K562 (cell line): ENCODE results near the gene ZNF71. TPM values are rescaled to one million over a fixed set of nuclear protein-coding genes. Genes with fewer than 3 reads are reported as not detected.

ENCODE experiments used
- CBX2 ChIP-seq: fragments of 200-600 bp; sonication (generic); IDR thresholded peaks from one replicate; pipeline ENCODE4 v1.6.1; 2012; ENCODE audit warnings: mild to moderate bottlenecking, low read length, inconsistent platforms; ENCODE audit not compliant: insufficient read depth, poor library complexity, severe bottlenecking
- CREB1 ChIP-seq, 2 experiments: sonication (generic) in 1 of 2; formaldehyde crosslinking in 1 of 2; IDR thresholded peaks; 2 replicates each; pipeline versions ENCODE4 v1.6.1 to v1.8.0; 2012 to 2022; ENCODE audit warnings: inconsistent platforms in 1 of 2, mild to moderate bottlenecking in 1 of 2, missing genetic modification reagents in 1 of 2, moderate library complexity in 1 of 2
- FOXJ3 ChIP-seq: sonication (generic); formaldehyde crosslinking; IDR thresholded peaks from 2 replicates; pipeline ENCODE4 v1.4.0; 2020; ENCODE audit warnings: mild to moderate bottlenecking, missing genetic modification reagents
- FOXP1 ChIP-seq: sonication (generic); formaldehyde crosslinking; IDR thresholded peaks from 2 replicates; pipeline ENCODE4 v1.8.0; 2022; ENCODE audit warnings: mild to moderate bottlenecking, missing genetic modification reagents
- GABPB1 ChIP-seq: sonication (generic); formaldehyde crosslinking; IDR thresholded peaks from 2 replicates; pipeline ENCODE4 v1.8.0; 2022; ENCODE audit warnings: mild to moderate bottlenecking, missing genetic modification reagents
- MTA1 ChIP-seq: fragments of 450-650 bp; IDR thresholded peaks from 2 replicates; pipeline ENCODE4 v1.6.1; 2017; ENCODE audit warnings: borderline replicate concordance
- MTA3 ChIP-seq: fragments of 450-650 bp; formaldehyde crosslinking; IDR thresholded peaks from 2 replicates; pipeline ENCODE4 v1.6.1; 2017; ENCODE audit warnings: mild to moderate bottlenecking, borderline replicate concordance
- MYNN ChIP-seq, 2 experiments: sonication (generic); formaldehyde crosslinking in 1 of 2; IDR thresholded peaks; 2 replicates each; pipeline versions ENCODE4 v1.5.0 to v1.6.1; 2016 to 2020; ENCODE audit warnings: antibody characterized with exemption in 1 of 2, missing genetic modification reagents in 1 of 2
- SP1 ChIP-seq: sonication (generic); formaldehyde crosslinking; IDR thresholded peaks from 2 replicates; pipeline ENCODE4 v1.8.1; 2022; ENCODE audit warnings: mild to moderate bottlenecking, missing genetic modification reagents
- TEAD4 ChIP-seq, 2 experiments: sonication (generic) in 1 of 2; formaldehyde crosslinking in 1 of 2; IDR thresholded peaks; 2 replicates each; pipeline versions ENCODE4 v1.6.1 to v1.8.0; 2012 to 2022; ENCODE audit warnings: borderline replicate concordance in 1 of 2, inconsistent platforms in 1 of 2, low read length in 1 of 2, mild to moderate bottlenecking in 1 of 2, missing genetic modification reagents in 1 of 2
- ZNF232 ChIP-seq: sonication (generic); formaldehyde crosslinking; IDR thresholded peaks from 2 replicates; pipeline ENCODE4 v1.8.0; 2022; ENCODE audit warnings: mild to moderate bottlenecking, missing genetic modification reagents
- ZNF24 ChIP-seq: fragments of 450-650 bp; IDR thresholded peaks from 2 replicates; pipeline ENCODE4 v1.6.1; 2016
- ZNF282 ChIP-seq: sonication (generic); formaldehyde crosslinking; IDR thresholded peaks from 2 replicates; pipeline ENCODE4 v1.8.1; 2023; ENCODE audit warnings: missing genetic modification reagents
- ZNF444 ChIP-seq: fragments of 250-450 bp; sonication (Bioruptor Pico); IDR thresholded peaks from 2 replicates; pipeline ENCODE4 v1.4.0; 2020; ENCODE audit warnings: mild to moderate bottlenecking, moderate library complexity
- polyA plus RNA-seq, 8 experiments: library from polyadenylated mRNA; depleted of rRNA in 4 of 8; stranded (reverse) in 5 of 8; unstranded in 3 of 8; fragments of >200 nt; fragmentation: Nextera tagmentation in 2 of 8; fragmentation: Illumina TruSeq in 1 of 8; extraction: Ambion mirVana in 2 of 8; extraction: Trizol in 1 of 8; gene quantifications; 2 replicates each; pipeline versions ENCODE4 v1.2.1 to v1.2.3, GENCODE V29; 2011 to 2014; ENCODE audit warnings: inconsistent platforms in 1 of 8, missing spikeins in 1 of 8
- total RNA-seq, 7 experiments: library from RNA; depleted of rRNA in 6 of 7; stranded (reverse); fragments of >200 nt in 6 of 7; fragmentation: Illumina TruSeq in 2 of 7; extraction: Trizol in 2 of 7; gene quantifications; 2 replicates each; pipeline versions ENCODE4 v1.2.1 to v1.2.3, GENCODE V29; 2011 to 2021; ENCODE audit warnings: low replicate concordance in 1 of 7
- TF ChIP-seq, protein P1 (sequence below), 2 experiments: fragments of 450-650 bp in 1 of 2; sonication (generic) in 1 of 2; formaldehyde crosslinking; conservative IDR thresholded peaks; 2 replicates each; pipeline versions ENCODE4 v1.4.0 to v1.8.1; 2020 to 2022; ENCODE audit warnings: mild to moderate bottlenecking in 1 of 2, missing genetic modification reagents in 1 of 2
- TF ChIP-seq, protein P2 (sequence below): sonication (generic); formaldehyde crosslinking; IDR thresholded peaks from 2 replicates; pipeline ENCODE4 v1.8.0; 2022; ENCODE audit warnings: mild to moderate bottlenecking, missing genetic modification reagents
- TF ChIP-seq, protein P3 (sequence below): sonication (generic); formaldehyde crosslinking; IDR thresholded peaks from 2 replicates; pipeline ENCODE4 v1.8.1; 2022; ENCODE audit warnings: missing genetic modification reagents
- TF ChIP-seq, protein P4 (sequence below): sonication (generic); formaldehyde crosslinking; IDR thresholded peaks from 2 replicates; pipeline ENCODE4 v1.5.0; 2020; ENCODE audit warnings: missing genetic modification reagents
- TF ChIP-seq, protein P5 (sequence below): IDR thresholded peaks from 2 replicates; pipeline ENCODE4 v1.6.1; 2011; ENCODE audit not compliant: insufficient read length; ENCODE audit errors: extremely low read depth
- TF ChIP-seq, protein P6 (sequence below): fragments of 450-650 bp; IDR thresholded peaks from 2 replicates; pipeline ENCODE4 v1.6.1; 2016; ENCODE audit warnings: borderline replicate concordance

Gene ZNF71
- total and polyA plus RNA-seq, 9 of the 15 experiments (the other 6 are each of a cell fraction or from before 2014, with no cell fraction given) = 0.04 to 0.13 (median 0.06) TPM; not detected in 4

DNA sequence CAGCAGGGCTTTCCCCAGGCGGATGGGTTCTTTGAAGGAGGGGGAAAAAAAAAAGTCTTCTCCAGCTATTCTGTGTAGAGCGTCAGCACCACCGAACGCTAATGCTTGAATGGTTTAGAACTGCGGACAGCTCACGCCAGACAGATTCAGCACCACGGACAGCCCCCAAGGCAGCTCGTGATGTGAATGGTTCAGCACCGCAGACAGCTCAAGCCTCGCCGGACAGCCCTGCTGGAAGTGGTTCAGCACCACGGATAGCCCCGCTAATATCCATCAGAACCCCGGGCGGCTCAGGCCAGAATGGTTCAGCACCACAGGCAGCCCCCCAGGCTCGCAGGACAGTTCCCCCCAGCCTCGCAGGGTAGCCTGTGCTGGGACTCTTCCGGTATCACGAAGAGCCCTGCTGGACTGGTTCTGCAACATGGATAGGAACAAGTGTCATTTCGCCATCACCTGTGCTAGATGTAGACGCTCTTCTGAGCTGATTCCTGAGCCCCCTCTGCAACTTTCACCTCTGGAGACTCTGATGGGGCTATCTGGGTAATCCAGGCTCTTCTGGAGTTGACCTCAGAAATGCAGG lies 43.0 kb downstream of the ZNF71 start (continued):
- TF ChIP-seq, protein P1, sequence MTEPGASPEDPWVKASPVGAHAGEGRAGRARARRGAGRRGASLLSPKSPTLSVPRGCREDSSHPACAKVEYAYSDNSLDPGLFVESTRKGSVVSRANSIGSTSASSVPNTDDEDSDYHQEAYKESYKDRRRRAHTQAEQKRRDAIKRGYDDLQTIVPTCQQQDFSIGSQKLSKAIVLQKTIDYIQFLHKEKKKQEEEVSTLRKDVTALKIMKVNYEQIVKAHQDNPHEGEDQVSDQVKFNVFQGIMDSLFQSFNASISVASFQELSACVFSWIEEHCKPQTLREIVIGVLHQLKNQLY (CRISPR knock-in tag; conservative IDR thresholded peaks at IDR 0.05) = peak in 1 of 2 experiments; percentile 88; a peak in 1 of 4 replicates
- TF ChIP-seq, protein P2, sequence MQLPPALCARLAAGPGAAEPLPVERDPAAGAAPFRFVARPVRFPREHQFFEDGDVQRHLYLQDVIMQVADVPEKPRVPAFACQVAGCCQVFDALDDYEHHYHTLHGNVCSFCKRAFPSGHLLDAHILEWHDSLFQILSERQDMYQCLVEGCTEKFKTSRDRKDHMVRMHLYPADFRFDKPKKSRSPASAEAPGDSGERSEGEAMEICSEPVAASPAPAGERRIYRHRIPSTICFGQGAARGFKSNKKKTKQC (CRISPR knock-in tag) = peak; percentile 99
- TF ChIP-seq, protein P3, sequence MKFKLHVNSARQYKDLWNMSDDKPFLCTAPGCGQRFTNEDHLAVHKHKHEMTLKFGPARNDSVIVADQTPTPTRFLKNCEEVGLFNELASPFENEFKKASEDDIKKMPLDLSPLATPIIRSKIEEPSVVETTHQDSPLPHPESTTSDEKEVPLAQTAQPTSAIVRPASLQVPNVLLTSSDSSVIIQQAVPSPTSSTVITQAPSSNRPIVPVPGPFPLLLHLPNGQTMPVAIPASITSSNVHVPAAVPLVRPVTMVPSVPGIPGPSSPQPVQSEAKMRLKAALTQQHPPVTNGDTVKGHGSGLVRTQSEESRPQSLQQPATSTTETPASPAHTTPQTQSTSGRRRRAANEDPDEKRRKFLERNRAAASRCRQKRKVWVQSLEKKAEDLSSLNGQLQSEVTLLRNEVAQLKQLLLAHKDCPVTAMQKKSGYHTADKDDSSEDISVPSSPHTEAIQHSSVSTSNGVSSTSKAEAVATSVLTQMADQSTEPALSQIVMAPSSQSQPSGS (CRISPR knock-in tag) = peak; percentile 51; the same call in 1 of the 2 replicates
- TF ChIP-seq ZNF24 (peak; percentile 65; the same call in 1 of the 2 replicates), TEAD4 (IDR thresholded peaks at IDR 0.05; ENCODE audit: low read length) (no peak), TEAD4 (CRISPR knock-in tag; IDR thresholded peaks at IDR 0.05; ENCODE audit: borderline replicate concordance) (no peak), MYNN (IDR thresholded peaks at IDR 0.05) (no peak), MYNN (CRISPR knock-in tag; IDR thresholded peaks at IDR 0.05) (peak; percentile 89), ZNF282 (CRISPR knock-in tag) (no peak), CBX2 (no peak), MTA3 (no peak), FOXP1 (CRISPR knock-in tag) (peak; percentile 47; the same call in 1 of the 2 replicates), ZNF232 (CRISPR knock-in tag) (peak; percentile 93; the same call in 1 of the 2 replicates), ZNF444 (CRISPR knock-in tag) (no peak), GABPB1 (CRISPR knock-in tag) (peak; percentile 61; the same call in 1 of the 2 replicates), FOXJ3 (CRISPR knock-in tag) (peak; percentile 82), CREB1 (IDR thresholded peaks at IDR 0.05) (no peak), CREB1 (CRISPR knock-in tag; IDR thresholded peaks at IDR 0.05) (0 out of 2 replicates have a peak, but pooled peaks have one; percentile 25), MTA1 (no peak), SP1 (CRISPR knock-in tag) (peak; percentile 30; the same call in 1 of the 2 replicates)
- TF ChIP-seq, protein P4, sequence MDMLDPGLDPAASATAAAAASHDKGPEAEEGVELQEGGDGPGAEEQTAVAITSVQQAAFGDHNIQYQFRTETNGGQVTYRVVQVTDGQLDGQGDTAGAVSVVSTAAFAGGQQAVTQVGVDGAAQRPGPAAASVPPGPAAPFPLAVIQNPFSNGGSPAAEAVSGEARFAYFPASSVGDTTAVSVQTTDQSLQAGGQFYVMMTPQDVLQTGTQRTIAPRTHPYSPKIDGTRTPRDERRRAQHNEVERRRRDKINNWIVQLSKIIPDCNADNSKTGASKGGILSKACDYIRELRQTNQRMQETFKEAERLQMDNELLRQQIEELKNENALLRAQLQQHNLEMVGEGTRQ = peak; percentile 64
- TF ChIP-seq, protein P5, sequence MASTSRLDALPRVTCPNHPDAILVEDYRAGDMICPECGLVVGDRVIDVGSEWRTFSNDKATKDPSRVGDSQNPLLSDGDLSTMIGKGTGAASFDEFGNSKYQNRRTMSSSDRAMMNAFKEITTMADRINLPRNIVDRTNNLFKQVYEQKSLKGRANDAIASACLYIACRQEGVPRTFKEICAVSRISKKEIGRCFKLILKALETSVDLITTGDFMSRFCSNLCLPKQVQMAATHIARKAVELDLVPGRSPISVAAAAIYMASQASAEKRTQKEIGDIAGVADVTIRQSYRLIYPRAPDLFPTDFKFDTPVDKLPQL = no peak
- TF ChIP-seq, protein P6, sequence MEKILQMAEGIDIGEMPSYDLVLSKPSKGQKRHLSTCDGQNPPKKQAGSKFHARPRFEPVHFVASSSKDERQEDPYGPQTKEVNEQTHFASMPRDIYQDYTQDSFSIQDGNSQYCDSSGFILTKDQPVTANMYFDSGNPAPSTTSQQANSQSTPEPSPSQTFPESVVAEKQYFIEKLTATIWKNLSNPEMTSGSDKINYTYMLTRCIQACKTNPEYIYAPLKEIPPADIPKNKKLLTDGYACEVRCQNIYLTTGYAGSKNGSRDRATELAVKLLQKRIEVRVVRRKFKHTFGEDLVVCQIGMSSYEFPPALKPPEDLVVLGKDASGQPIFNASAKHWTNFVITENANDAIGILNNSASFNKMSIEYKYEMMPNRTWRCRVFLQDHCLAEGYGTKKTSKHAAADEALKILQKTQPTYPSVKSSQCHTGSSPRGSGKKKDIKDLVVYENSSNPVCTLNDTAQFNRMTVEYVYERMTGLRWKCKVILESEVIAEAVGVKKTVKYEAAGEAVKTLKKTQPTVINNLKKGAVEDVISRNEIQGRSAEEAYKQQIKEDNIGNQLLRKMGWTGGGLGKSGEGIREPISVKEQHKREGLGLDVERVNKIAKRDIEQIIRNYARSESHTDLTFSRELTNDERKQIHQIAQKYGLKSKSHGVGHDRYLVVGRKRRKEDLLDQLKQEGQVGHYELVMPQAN = 0 out of 2 replicates have a peak, but pooled peaks have one; percentile 31
